K562 (cell line): ENCODE results near the gene ANKRD13D. TPM values are rescaled to one million over a fixed set of nuclear protein-coding genes. Genes with fewer than 3 reads are reported as not detected.

Experiments used
- CBX2 ChIP-seq: fragments of 200-600 bp; sonication (generic); IDR thresholded peaks from one replicate; pipeline ENCODE4 v1.6.1; 2012; ENCODE audit warnings: mild to moderate bottlenecking, low read length, inconsistent platforms; ENCODE audit not compliant: insufficient read depth, poor library complexity, severe bottlenecking
- CTCFL ChIP-seq: IDR thresholded peaks from 2 replicates; pipeline ENCODE4 v1.6.1; 2011; ENCODE audit warnings: borderline replicate concordance, low read depth, mild to moderate bottlenecking, moderate library complexity, low read length; ENCODE audit not compliant: insufficient read depth, poor library complexity, severe bottlenecking
- GMEB1 ChIP-seq: fragments of 250-450 bp; sonication (Bioruptor Pico); IDR thresholded peaks from 2 replicates; pipeline ENCODE4 v1.4.0; 2020; ENCODE audit warnings: mild to moderate bottlenecking
- HDGF ChIP-seq: fragments of 450-650 bp; IDR thresholded peaks from 2 replicates; pipeline ENCODE4 v1.6.1; 2016
- NBN ChIP-seq: fragments of 450-650 bp; IDR thresholded peaks from 2 replicates; pipeline ENCODE4 v1.6.1; 2016; ENCODE audit warnings: low read depth, mild to moderate bottlenecking
- NKRF ChIP-seq: fragments of 450-650 bp; IDR thresholded peaks from 2 replicates; pipeline ENCODE4 v1.6.1; 2016; ENCODE audit warnings: borderline replicate concordance
- PKNOX1 ChIP-seq: fragments of 450-650 bp; IDR thresholded peaks from 2 replicates; pipeline ENCODE4 v1.6.1; 2016
- RAD51 ChIP-seq: fragments of 450-650 bp; IDR thresholded peaks from 2 replicates; pipeline ENCODE4 v1.7.1; 2016; ENCODE audit warnings: low read depth, mild to moderate bottlenecking, borderline replicate concordance
- RHOXF2B ChIP-seq: fragments of 250-450 bp; sonication (Bioruptor Pico); conservative IDR thresholded peaks from 2 replicates; pipeline ENCODE4 v1.5.1; 2021
- THRAP3 ChIP-seq: fragments of 450-650 bp; IDR thresholded peaks from 2 replicates; pipeline ENCODE4 v1.6.1; 2016; ENCODE audit warnings: mild to moderate bottlenecking, inconsistent platforms, borderline replicate concordance
- ZBTB49 ChIP-seq: sonication (generic); formaldehyde crosslinking; IDR thresholded peaks from 2 replicates; pipeline ENCODE4 v1.8.0; 2022; ENCODE audit warnings: missing genetic modification reagents, mild to moderate bottlenecking, borderline replicate concordance
- ZMIZ1 ChIP-seq, 2 experiments: fragments of 150-350 bp in 1 of 2; IDR thresholded peaks; 2 replicates each; pipeline ENCODE4 v1.6.1; 2012 to 2016; ENCODE audit warnings: low read depth in 2 of 2, low read length in 2 of 2, mild to moderate bottlenecking in 1 of 2, moderate library complexity in 1 of 2
- ZNF347 ChIP-seq: fragments of 450-650 bp; formaldehyde crosslinking; IDR thresholded peaks from 2 replicates; pipeline ENCODE4 v1.4.0; 2020; ENCODE audit warnings: low read depth, mild to moderate bottlenecking, moderate library complexity
- ZSCAN29 ChIP-seq: fragments of 450-650 bp; IDR thresholded peaks from 2 replicates; pipeline ENCODE4 v1.6.1; 2017
- polyA plus RNA-seq, 8 experiments: library from polyadenylated mRNA; depleted of rRNA in 4 of 8; stranded (reverse) in 5 of 8; unstranded in 3 of 8; fragments of >200 nt; fragmentation: Nextera tagmentation in 2 of 8; fragmentation: Illumina TruSeq in 1 of 8; extraction: Ambion mirVana in 2 of 8; extraction: Trizol in 1 of 8; gene quantifications; 2 replicates each; pipeline versions ENCODE4 v1.2.1 to v1.2.3, GENCODE V29; 2011 to 2014; ENCODE audit warnings: inconsistent platforms in 1 of 8, missing spikeins in 1 of 8
- total RNA-seq, 7 experiments: library from RNA; depleted of rRNA in 6 of 7; stranded (reverse); fragments of >200 nt in 6 of 7; fragmentation: Illumina TruSeq in 2 of 7; extraction: Trizol in 2 of 7; gene quantifications; 2 replicates each; pipeline versions ENCODE4 v1.2.1 to v1.2.3, GENCODE V29; 2011 to 2021; ENCODE audit warnings: low replicate concordance in 1 of 7

Gene ANKRD13D
- total and polyA plus RNA-seq, 9 of the 15 experiments (the other 6 are each of a cell fraction or from before 2014, with no cell fraction given): 0.94 to 40.9 (median 22.4) TPM

GRCh38 chr11:67317205-67317887, 28.2 kb downstream of the ANKRD13D start (continued):
- TF ChIP-seq ZMIZ1 (IDR thresholded peaks at IDR 0.05; ENCODE audit: low read depth in 2 of 2, low read length in 2 of 2): peak in 1 of 2 experiments; percentile 42; a peak in 1 of 4 replicates
- TF ChIP-seq RAD51: no peak
- no peak for TF ChIP-seq NKRF
- TF ChIP-seq GMEB1 (CRISPR knock-in tag): 0 out of 2 replicates have a peak, but pooled peaks have one; percentile 19
- no peak for TF ChIP-seq PKNOX1
- TF ChIP-seq HDGF: no peak
- no peak for TF ChIP-seq ZNF347 (CRISPR knock-in tag)
- no peak for TF ChIP-seq RHOXF2B
- no peak for TF ChIP-seq CTCFL
- no peak for TF ChIP-seq THRAP3
- TF ChIP-seq CBX2: no peak
- no peak for TF ChIP-seq ZBTB49 (CRISPR knock-in tag)
- no peak for TF ChIP-seq NBN
- no peak for TF ChIP-seq ZSCAN29
